ENCODE measurements around the gene SRXN1.

GRCh38 chr20:687468-688203 lies 34.6 kb upstream of the SRXN1 start:
- TF ChIP-seq POLR2A (IDR thresholded peaks at IDR 0.05; ENCODE audit: low read length) = no peak
- TF ChIP-seq GATA1 (IDR thresholded peaks at IDR 0.05; ENCODE audit: low read depth, low read length) = no peak

Measured in erythroblast (primary cell).